ENCODE measurements around the gene ZNF865. TPM values are rescaled to one million over a fixed set of nuclear protein-coding genes. Genes with fewer than 3 reads are reported as not detected.

The ZNF865 gene
- total and polyA plus RNA-seq, 10 of the 15 experiments (the other 5 are each of a cell fraction or from before 2014, with no cell fraction given) = 0.02 to 18.3 (median 0.90) TPM

DNA sequence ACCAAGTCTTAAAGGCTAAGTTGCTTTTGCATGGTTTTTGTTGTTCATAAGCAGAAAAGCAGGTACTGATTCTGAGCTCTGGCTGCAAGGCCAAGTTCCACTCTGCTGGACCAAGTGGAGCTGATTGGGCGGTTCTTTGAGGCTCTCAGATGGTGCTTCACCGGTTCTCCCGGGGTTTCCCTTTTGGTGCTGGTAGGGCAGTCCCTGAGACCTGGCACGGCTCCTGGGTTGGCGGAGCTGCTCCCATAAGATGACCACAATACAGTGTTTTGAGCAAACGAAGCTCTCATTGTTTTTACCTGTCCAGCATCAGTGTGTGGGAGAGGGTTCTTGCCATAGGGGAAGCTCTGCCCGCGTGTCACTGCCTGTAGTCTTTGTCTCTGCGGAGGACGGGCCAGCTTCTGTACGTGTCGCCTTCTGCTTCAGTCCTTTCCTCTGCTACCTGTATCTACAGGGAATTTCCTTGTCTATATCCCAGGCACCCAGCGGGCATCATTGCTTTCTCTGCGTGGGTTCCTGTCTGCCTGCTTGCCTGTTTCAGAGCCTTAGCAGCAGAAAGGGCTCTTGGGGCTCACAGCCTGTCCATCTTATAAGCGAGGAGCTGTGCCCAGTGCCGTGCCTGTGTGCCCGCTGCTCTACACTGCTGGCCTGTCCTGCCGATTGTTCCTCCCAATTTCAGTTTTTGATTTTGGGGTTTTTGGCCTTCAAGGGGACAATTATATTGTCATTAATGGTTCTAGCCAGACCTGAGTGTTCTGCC is 51.7 kb downstream of the ZNF865 start:
- Histone ChIP-seq H3K9me3 (replicated peaks; ENCODE audit: control insufficient read depth, insufficient read depth, low read length) (no peaks in the 10 kb centered on the region), H2AFZ (ENCODE audit: control insufficient read depth, low read depth, low read length) (no peak overlapping the region), H3K9ac (ENCODE audit: control insufficient read depth, insufficient read depth, low read length) (peak overlapping the region; percentile 98), H3K79me2 (ENCODE audit: control insufficient read depth, insufficient read depth, low read length) (peaks cover 60% of the 10 kb centered on the region), H3K27me3 (replicated peaks in 1 of 2; ENCODE audit: control insufficient read depth in 2 of 2, insufficient read depth in 2 of 2, low read length in 1 of 2) (no peaks in the 10 kb centered on the region), H3K36me3 (ENCODE audit: control insufficient read depth in 2 of 2, insufficient read depth in 2 of 2, low read length in 1 of 2) (peaks cover 5 to 33% of the 10 kb centered on the region in 2 experiments), H3K4me1 (ENCODE audit: control insufficient read depth, insufficient read depth, low read length) (peaks cover 12% of the 10 kb centered on the region), H3K4me2 (ENCODE audit: control insufficient read depth, insufficient read depth) (peak overlapping the region; percentile 94), H3K4me3 (peak overlapping the region; percentile 94), H3K27ac (ENCODE audit: control insufficient read depth, insufficient read depth) (peak overlapping the region; percentile 100), H4K20me1 (ENCODE audit: control insufficient read depth, insufficient read depth) (peaks cover 12% of the 10 kb centered on the region)
- FAIRE-seq (peak; percentile 78), DNase-seq (ENCODE audit: low read depth, low spot score) (no peak), ATAC-seq (peak; percentile 1; the same call in 1 of the 3 replicates)
- ChIA-PET RAD21 (ENCODE audit: unreplicated experiment) (interaction anchor here (0.6 to 2.3 kb wide), 7 partner anchors 10 to 152 kb away, joined by 3 to 14 read pairs (median 4); no protein-coding TSS in a partner anchor), SMC1A (ENCODE audit: uncharacterized antibody, unreplicated experiment) (interaction anchor here (0.7 to 3.2 kb wide), 10 partner anchors 9 to 153 kb away, joined by 3 to 15 read pairs (median 4); partner anchors contain the start of gene CCDC106), POLR2A (interaction anchor here (0.5 to 2.0 kb wide), 9 partner anchors 10 to 474 kb away, joined by 3 to 9 read pairs (median 4); partner anchors contain the start of gene EPN1), CTCF (interaction anchor here (0.9 to 2.3 kb wide), 9 partner anchors 9 to 153 kb away, joined by 3 to 14 read pairs (median 4); partner anchors contain the start of gene CCDC106)
- under 1% methylated on average over 18 of the region's 18 CpGs for WGBS (ENCODE audit: insufficient coverage, insufficient replicate concordance, low lambda C conversion rate, missing lambda C conversion rate)
- in situ Hi-C loops (cut with MboI) (loop anchor here (10.0 to 25.0 kb wide), 2 partner anchors 1192 to 1520 kb away; partner anchors contain the start of genes CNOT3 and LENG9), intact Hi-C loops (cut with micrococcal nuclease; ENCODE audit: unreplicated experiment) (no loop called here)
- 0 out of 2 replicates have a peak, but pooled peaks have one; percentile 30 for TF ChIP-seq POLR2A (IDR thresholded peaks at IDR 0.05; ENCODE audit: low read depth, low read length)
- TF ChIP-seq RBBP5 (conservative IDR thresholded peaks at IDR 0.05) = no peak
- peak; percentile 19; the same call in 1 of the 2 replicates for TF ChIP-seq RUNX3 (IDR thresholded peaks at IDR 0.05; ENCODE audit: low read length)
- TF ChIP-seq NBN (IDR thresholded peaks at IDR 0.05) = no peak
- TF ChIP-seq, protein P1, sequence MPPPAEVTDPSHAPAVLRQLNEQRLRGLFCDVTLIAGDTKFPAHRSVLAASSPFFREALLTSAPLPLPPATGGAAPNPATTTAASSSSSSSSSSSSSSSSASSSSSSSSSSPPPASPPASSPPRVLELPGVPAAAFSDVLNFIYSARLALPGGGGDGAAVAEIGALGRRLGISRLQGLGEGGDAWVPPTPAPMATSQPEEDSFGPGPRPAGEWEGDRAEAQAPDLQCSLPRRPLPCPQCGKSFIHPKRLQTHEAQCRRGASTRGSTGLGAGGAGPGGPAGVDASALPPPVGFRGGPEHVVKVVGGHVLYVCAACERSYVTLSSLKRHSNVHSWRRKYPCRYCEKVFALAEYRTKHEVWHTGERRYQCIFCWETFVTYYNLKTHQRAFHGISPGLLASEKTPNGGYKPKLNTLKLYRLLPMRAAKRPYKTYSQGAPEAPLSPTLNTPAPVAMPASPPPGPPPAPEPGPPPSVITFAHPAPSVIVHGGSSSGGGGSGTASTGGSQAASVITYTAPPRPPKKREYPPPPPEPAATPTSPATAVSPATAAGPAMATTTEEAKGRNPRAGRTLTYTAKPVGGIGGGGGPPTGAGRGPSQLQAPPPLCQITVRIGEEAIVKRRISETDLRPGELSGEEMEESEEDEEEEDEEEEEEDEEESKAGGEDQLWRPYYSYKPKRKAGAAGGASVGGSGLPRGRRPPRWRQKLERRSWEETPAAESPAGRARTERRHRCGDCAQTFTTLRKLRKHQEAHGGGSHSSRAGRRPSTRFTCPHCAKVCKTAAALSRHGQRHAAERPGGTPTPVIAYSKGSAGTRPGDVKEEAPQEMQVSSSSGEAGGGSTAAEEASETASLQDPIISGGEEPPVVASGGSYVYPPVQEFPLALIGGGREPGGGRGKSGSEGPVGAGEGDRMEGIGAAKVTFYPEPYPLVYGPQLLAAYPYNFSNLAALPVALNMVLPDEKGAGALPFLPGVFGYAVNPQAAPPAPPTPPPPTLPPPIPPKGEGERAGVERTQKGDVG (CRISPR knock-in tag; IDR thresholded peaks at IDR 0.05) = no peak
- no peak for TF ChIP-seq RAD21 (IDR thresholded peaks at IDR 0.05; ENCODE audit: insufficient read depth, low read depth, low read length)
- TF ChIP-seq PAX5 (IDR thresholded peaks at IDR 0.05; ENCODE audit: borderline replicate concordance, low read depth, low read length) = no peak
- no peak for TF ChIP-seq NR2C2 (IDR thresholded peaks at IDR 0.05; ENCODE audit: borderline replicate concordance, control insufficient read depth, insufficient read length, low read depth)
- no peak for TF ChIP-seq SP1 (IDR thresholded peaks at IDR 0.05; ENCODE audit: low read depth, low read length)
- TF ChIP-seq NR2C1 (IDR thresholded peaks at IDR 0.05) = no peak
- no peak for TF ChIP-seq SMAD1 (IDR thresholded peaks at IDR 0.05; ENCODE audit: low read depth, partially characterized antibody)
- TF ChIP-seq NFYB (IDR thresholded peaks at IDR 0.05; ENCODE audit: insufficient read depth, low read depth, low read length) = peak; percentile 61
- no peak for TF ChIP-seq ZNF622 (IDR thresholded peaks at IDR 0.05)
- TF ChIP-seq WRNIP1 (IDR thresholded peaks at IDR 0.05; ENCODE audit: borderline replicate concordance, low read depth, low read length) = peak; percentile 14; the same call in 1 of the 2 replicates
- no TSS peak for BruUV-seq (replicated peaks)
